Measurements from ENCODE around the gene NR2F1-AS1. TPM values are rescaled to one million over a fixed set of nuclear protein-coding genes. Genes with fewer than 3 reads are reported as not detected.
A peak's percentile ranks its signal among the peaks of the same experiment; 100 is the strongest.

Gene NR2F1-AS1
- total RNA-seq, 1 experiment from 2014 or later, result 1.5 TPM

DNA sequence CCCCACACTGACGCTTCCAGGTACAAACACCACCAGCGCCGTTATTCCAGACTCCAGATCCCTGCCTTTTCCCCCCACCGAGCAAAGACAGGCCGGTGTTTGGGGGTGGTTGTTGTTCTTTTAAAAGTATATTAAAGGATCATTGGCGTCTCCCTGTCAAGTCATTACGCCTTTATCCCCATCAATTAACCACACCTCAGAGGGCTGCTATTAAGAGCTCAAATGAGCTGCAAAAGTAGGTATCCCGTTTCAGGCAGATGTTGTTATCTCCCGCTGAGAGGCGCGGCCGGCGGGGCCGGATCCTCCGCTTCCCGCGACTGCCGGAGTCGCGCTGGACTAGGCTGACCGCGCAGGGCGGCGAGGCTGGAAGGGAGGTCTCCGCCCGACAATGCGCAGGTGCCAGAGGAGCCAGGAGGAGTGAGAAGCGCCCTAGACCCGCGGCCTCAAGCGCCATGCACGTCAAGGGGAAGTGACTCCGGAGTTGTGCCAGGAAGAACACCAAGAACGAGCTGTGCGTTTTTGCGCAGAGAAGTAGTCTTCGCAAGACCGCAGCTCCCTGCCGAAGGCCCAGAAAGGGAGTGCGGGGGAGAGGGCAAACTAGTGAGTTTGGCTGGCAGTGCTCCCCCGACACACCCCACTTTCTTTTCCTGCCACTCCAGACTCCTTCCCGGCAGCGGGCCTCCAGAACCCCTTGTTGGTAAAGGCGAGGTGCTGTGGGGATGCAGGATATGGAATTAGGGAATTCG, 8.2 kb downstream of the NR2F1-AS1 start:
- Mint-ChIP-seq H3K27me3 (ENCODE audit: low read depth) (peaks cover 2% of the 10 kb centered on the region), H3K9me3 (no peaks in the 10 kb centered on the region), H3K4me3 (peak overlapping the region; percentile 69), H3K27ac (no peak overlapping the region), H3K36me3 (no peaks in the 10 kb centered on the region), H3K4me1 (peaks cover 57% of the 10 kb centered on the region)
- ChIA-PET POLR2A (no interaction called here), CTCF (interaction anchor here (1.6 to 3.6 kb wide), 2 partner anchors 24 to 228 kb away, joined by 4 to 15 read pairs; no protein-coding TSS in a partner anchor)
- DNase-seq (ENCODE audit: low spot score) (peak; percentile 74), ATAC-seq (peak; percentile 33)
- TF ChIP-seq GABPB1 (CRISPR knock-in tag; IDR thresholded peaks at IDR 0.05) (no peak), SMAD4 (CRISPR knock-in tag; IDR thresholded peaks at IDR 0.05) (no peak), CREM (CRISPR knock-in tag; IDR thresholded peaks at IDR 0.05) (peak; percentile 19; the same call in 1 of the 2 replicates), FOXP1 (CRISPR knock-in tag; IDR thresholded peaks at IDR 0.05; ENCODE audit: borderline replicate concordance) (no peak), MXD4 (CRISPR knock-in tag; IDR thresholded peaks at IDR 0.05; ENCODE audit: borderline replicate concordance) (no peak), NFE2L1 (CRISPR knock-in tag; IDR thresholded peaks at IDR 0.05) (peak; percentile 25; the same call in 1 of the 2 replicates), TP53 (CRISPR knock-in tag; IDR thresholded peaks at IDR 0.05) (no peak), ESRRA (CRISPR knock-in tag; IDR thresholded peaks at IDR 0.05; ENCODE audit: borderline replicate concordance) (no peak), NR2C2 (CRISPR knock-in tag; IDR thresholded peaks at IDR 0.05) (no peak), MYBL2 (CRISPR knock-in tag; IDR thresholded peaks at IDR 0.05) (0 out of 2 replicates have a peak, but pooled peaks have one; percentile 63), TEAD1 (CRISPR knock-in tag; IDR thresholded peaks at IDR 0.05) (no peak), HMGA2 (CRISPR knock-in tag; IDR thresholded peaks at IDR 0.05) (no peak), GRHL2 (CRISPR knock-in tag; IDR thresholded peaks at IDR 0.05; ENCODE audit: insufficient replicate concordance, severe bottlenecking) (no peak), SMAD3 (CRISPR knock-in tag; IDR thresholded peaks at IDR 0.05; ENCODE audit: borderline replicate concordance) (no peak), ZNF317 (CRISPR knock-in tag; IDR thresholded peaks at IDR 0.05; ENCODE audit: borderline replicate concordance, low read depth) (no peak)
- TF ChIP-seq, protein P1, sequence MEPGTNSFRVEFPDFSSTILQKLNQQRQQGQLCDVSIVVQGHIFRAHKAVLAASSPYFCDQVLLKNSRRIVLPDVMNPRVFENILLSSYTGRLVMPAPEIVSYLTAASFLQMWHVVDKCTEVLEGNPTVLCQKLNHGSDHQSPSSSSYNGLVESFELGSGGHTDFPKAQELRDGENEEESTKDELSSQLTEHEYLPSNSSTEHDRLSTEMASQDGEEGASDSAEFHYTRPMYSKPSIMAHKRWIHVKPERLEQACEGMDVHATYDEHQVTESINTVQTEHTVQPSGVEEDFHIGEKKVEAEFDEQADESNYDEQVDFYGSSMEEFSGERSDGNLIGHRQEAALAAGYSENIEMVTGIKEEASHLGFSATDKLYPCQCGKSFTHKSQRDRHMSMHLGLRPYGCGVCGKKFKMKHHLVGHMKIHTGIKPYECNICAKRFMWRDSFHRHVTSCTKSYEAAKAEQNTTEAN (CRISPR knock-in tag; IDR thresholded peaks at IDR 0.05), result peak; percentile 56; the same call in 1 of the 2 replicates
- TF ChIP-seq, protein P2, sequence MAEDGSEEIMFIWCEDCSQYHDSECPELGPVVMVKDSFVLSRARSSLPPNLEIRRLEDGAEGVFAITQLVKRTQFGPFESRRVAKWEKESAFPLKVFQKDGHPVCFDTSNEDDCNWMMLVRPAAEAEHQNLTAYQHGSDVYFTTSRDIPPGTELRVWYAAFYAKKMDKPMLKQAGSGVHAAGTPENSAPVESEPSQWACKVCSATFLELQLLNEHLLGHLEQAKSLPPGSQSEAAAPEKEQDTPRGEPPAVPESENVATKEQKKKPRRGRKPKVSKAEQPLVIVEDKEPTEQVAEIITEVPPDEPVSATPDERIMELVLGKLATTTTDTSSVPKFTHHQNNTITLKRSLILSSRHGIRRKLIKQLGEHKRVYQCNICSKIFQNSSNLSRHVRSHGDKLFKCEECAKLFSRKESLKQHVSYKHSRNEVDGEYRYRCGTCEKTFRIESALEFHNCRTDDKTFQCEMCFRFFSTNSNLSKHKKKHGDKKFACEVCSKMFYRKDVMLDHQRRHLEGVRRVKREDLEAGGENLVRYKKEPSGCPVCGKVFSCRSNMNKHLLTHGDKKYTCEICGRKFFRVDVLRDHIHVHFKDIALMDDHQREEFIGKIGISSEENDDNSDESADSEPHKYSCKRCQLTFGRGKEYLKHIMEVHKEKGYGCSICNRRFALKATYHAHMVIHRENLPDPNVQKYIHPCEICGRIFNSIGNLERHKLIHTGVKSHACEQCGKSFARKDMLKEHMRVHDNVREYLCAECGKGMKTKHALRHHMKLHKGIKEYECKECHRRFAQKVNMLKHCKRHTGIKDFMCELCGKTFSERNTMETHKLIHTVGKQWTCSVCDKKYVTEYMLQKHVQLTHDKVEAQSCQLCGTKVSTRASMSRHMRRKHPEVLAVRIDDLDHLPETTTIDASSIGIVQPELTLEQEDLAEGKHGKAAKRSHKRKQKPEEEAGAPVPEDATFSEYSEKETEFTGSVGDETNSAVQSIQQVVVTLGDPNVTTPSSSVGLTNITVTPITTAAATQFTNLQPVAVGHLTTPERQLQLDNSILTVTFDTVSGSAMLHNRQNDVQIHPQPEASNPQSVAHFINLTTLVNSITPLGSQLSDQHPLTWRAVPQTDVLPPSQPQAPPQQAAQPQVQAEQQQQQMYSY (CRISPR knock-in tag; IDR thresholded peaks at IDR 0.05), result no peak
- TF ChIP-seq, protein P3, sequence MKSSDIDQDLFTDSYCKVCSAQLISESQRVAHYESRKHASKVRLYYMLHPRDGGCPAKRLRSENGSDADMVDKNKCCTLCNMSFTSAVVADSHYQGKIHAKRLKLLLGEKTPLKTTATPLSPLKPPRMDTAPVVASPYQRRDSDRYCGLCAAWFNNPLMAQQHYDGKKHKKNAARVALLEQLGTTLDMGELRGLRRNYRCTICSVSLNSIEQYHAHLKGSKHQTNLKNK (CRISPR knock-in tag; IDR thresholded peaks at IDR 0.05), result no peak
- TF ChIP-seq, protein P4, sequence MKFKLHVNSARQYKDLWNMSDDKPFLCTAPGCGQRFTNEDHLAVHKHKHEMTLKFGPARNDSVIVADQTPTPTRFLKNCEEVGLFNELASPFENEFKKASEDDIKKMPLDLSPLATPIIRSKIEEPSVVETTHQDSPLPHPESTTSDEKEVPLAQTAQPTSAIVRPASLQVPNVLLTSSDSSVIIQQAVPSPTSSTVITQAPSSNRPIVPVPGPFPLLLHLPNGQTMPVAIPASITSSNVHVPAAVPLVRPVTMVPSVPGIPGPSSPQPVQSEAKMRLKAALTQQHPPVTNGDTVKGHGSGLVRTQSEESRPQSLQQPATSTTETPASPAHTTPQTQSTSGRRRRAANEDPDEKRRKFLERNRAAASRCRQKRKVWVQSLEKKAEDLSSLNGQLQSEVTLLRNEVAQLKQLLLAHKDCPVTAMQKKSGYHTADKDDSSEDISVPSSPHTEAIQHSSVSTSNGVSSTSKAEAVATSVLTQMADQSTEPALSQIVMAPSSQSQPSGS (CRISPR knock-in tag; IDR thresholded peaks at IDR 0.05; ENCODE audit: borderline replicate concordance, low read depth), result no peak
- TF ChIP-seq, protein P5, sequence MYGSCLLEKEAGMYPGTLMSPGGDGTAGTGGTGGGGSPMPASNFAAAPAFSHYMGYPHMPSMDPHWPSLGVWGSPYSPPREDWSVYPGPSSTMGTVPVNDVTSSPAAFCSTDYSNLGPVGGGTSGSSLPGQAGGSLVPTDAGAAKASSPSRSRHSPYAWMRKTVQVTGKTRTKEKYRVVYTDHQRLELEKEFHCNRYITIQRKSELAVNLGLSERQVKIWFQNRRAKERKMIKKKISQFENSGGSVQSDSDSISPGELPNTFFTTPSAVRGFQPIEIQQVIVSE (CRISPR knock-in tag; IDR thresholded peaks at IDR 0.05; ENCODE audit: borderline replicate concordance), result no peak
- TF ChIP-seq, protein P6, sequence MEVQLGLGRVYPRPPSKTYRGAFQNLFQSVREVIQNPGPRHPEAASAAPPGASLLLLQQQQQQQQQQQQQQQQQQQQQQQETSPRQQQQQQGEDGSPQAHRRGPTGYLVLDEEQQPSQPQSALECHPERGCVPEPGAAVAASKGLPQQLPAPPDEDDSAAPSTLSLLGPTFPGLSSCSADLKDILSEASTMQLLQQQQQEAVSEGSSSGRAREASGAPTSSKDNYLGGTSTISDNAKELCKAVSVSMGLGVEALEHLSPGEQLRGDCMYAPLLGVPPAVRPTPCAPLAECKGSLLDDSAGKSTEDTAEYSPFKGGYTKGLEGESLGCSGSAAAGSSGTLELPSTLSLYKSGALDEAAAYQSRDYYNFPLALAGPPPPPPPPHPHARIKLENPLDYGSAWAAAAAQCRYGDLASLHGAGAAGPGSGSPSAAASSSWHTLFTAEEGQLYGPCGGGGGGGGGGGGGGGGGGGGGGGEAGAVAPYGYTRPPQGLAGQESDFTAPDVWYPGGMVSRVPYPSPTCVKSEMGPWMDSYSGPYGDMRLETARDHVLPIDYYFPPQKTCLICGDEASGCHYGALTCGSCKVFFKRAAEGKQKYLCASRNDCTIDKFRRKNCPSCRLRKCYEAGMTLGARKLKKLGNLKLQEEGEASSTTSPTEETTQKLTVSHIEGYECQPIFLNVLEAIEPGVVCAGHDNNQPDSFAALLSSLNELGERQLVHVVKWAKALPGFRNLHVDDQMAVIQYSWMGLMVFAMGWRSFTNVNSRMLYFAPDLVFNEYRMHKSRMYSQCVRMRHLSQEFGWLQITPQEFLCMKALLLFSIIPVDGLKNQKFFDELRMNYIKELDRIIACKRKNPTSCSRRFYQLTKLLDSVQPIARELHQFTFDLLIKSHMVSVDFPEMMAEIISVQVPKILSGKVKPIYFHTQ (CRISPR knock-in tag; IDR thresholded peaks at IDR 0.05), result no peak
- TF ChIP-seq, protein P7, sequence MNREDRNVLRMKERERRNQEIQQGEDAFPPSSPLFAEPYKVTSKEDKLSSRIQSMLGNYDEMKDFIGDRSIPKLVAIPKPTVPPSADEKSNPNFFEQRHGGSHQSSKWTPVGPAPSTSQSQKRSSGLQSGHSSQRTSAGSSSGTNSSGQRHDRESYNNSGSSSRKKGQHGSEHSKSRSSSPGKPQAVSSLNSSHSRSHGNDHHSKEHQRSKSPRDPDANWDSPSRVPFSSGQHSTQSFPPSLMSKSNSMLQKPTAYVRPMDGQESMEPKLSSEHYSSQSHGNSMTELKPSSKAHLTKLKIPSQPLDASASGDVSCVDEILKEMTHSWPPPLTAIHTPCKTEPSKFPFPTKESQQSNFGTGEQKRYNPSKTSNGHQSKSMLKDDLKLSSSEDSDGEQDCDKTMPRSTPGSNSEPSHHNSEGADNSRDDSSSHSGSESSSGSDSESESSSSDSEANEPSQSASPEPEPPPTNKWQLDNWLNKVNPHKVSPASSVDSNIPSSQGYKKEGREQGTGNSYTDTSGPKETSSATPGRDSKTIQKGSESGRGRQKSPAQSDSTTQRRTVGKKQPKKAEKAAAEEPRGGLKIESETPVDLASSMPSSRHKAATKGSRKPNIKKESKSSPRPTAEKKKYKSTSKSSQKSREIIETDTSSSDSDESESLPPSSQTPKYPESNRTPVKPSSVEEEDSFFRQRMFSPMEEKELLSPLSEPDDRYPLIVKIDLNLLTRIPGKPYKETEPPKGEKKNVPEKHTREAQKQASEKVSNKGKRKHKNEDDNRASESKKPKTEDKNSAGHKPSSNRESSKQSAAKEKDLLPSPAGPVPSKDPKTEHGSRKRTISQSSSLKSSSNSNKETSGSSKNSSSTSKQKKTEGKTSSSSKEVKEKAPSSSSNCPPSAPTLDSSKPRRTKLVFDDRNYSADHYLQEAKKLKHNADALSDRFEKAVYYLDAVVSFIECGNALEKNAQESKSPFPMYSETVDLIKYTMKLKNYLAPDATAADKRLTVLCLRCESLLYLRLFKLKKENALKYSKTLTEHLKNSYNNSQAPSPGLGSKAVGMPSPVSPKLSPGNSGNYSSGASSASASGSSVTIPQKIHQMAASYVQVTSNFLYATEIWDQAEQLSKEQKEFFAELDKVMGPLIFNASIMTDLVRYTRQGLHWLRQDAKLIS (CRISPR knock-in tag; IDR thresholded peaks at IDR 0.05; ENCODE audit: borderline replicate concordance), result no peak
